ENCODE results near the gene GLE1. TPM values are rescaled to one million over a fixed set of nuclear protein-coding genes. Genes with fewer than 3 reads are reported as not detected.

Gene GLE1
- total and polyA plus RNA-seq, 2 donors, result 13.5 to 19.2 TPM

GRCh38 chr9:128550770-128551656, 46.5 kb downstream of the GLE1 start:
- WGBS, result 20% methylated on average over 11 of the region's 11 CpGs
- DNase-seq (ENCODE audit: extremely low spot score), result no peak
- Histone ChIP-seq H3K4me3 (ENCODE audit: low read depth, low read length) (no peak overlapping the region), H3K4me1 (ENCODE audit: insufficient read depth) (no peaks in the 10 kb centered on the region), H3K27ac (ENCODE audit: low read depth) (peak overlapping the region; percentile 43), H3K36me3 (ENCODE audit: insufficient read depth) (no peaks in the 10 kb centered on the region)

GRCh38 chr9:128551657-128552152, 47.2 kb downstream of the GLE1 start:
- WGBS, result 1% methylated on average over 22 of the region's 22 CpGs
- H3K36me3 ChIP-seq (ENCODE audit: insufficient read depth), result no peaks in the 10 kb centered on the region
- peak overlapping the region; percentile 84 for H3K4me3 ChIP-seq (ENCODE audit: low read depth, low read length)
- no peak for DNase-seq (ENCODE audit: extremely low spot score)
- no peaks in the 10 kb centered on the region for H3K4me1 ChIP-seq (ENCODE audit: insufficient read depth)
- peak overlapping the region; percentile 87 for H3K27ac ChIP-seq (ENCODE audit: low read depth)

- no peaks in the 10 kb centered on the region for H3K4me1 ChIP-seq (ENCODE audit: insufficient read depth)
These were observed 47.7 kb downstream of the GLE1 start, which contains the start of gene SPTAN1 for GRCh38 chr9:128552153-128552743. SPTAN1 (plus strand) TSS chr9:128552587; CDS start chr9:128566741, 14,154 bp downstream.

GRCh38 chr9:128552744-128553440, 48.4 kb downstream of the GLE1 start:
- Histone ChIP-seq H3K36me3 (ENCODE audit: insufficient read depth) (no peaks in the 10 kb centered on the region), H3K4me3 (ENCODE audit: low read depth, low read length) (peak overlapping the region; percentile 84), H3K27ac (ENCODE audit: low read depth) (peak overlapping the region; percentile 87), H3K4me1 (ENCODE audit: insufficient read depth) (no peaks in the 10 kb centered on the region)
- DNase-seq (ENCODE audit: extremely low spot score), result no peak
- under 1% methylated on average over 59 of the region's 59 CpGs for whole genome bisulfite sequencing

More at GRCh38 chr9:128552153-128552743, 47.7 kb downstream of the GLE1 start, which contains the start of gene SPTAN1:
- Histone ChIP-seq H3K4me3 (ENCODE audit: low read depth, low read length) (peak within 1 kb of the TSS; percentile 84), H3K27ac (ENCODE audit: low read depth) (peak within 1 kb of the TSS; percentile 87), H3K36me3 (ENCODE audit: insufficient read depth) (no peaks in the 10 kb centered on the region)
- DNase-seq (ENCODE audit: extremely low spot score), result no peak
- WGBS, result under 1% methylated on average over 81 of the region's 81 CpGs

- Histone ChIP-seq H3K36me3 (ENCODE audit: insufficient read depth) (no peaks in the 10 kb centered on the region), H3K4me3 (ENCODE audit: low read depth, low read length) (peak overlapping the region; percentile 13), H3K4me1 (ENCODE audit: insufficient read depth) (no peaks in the 10 kb centered on the region), H3K27ac (ENCODE audit: low read depth) (no peak overlapping the region)
- 16% methylated on average over 6 of the region's 6 CpGs for WGBS
- no peak for DNase-seq (ENCODE audit: extremely low spot score)
These were observed 49.2 kb downstream of the GLE1 start for GRCh38 chr9:128553728-128554127.

- Histone ChIP-seq H3K36me3 (ENCODE audit: insufficient read depth) (no peaks in the 10 kb centered on the region), H3K4me1 (ENCODE audit: insufficient read depth) (peaks cover 2% of the 10 kb centered on the region), H3K4me3 (ENCODE audit: low read depth, low read length) (peak overlapping the region; percentile 13), H3K27ac (ENCODE audit: low read depth) (no peak overlapping the region)
- no peak for DNase-seq (ENCODE audit: extremely low spot score)
- 12% methylated on average over 5 of the region's 5 CpGs for WGBS
These were observed 49.8 kb downstream of the GLE1 start for GRCh38 chr9:128554155-128554862.

- Histone ChIP-seq H3K36me3 (ENCODE audit: insufficient read depth) (no peaks in the 10 kb centered on the region), H3K4me1 (ENCODE audit: insufficient read depth) (peaks cover 2% of the 10 kb centered on the region), H3K27ac (ENCODE audit: low read depth) (no peak overlapping the region), H3K4me3 (ENCODE audit: low read depth, low read length) (no peak overlapping the region)
- DNase-seq (ENCODE audit: extremely low spot score), result no peak
- WGBS, result 15% methylated on average over 9 of the region's 9 CpGs
These were observed 50.7 kb downstream of the GLE1 start for GRCh38 chr9:128555180-128555721.

GRCh38 chr9:128556276-128556675, 51.8 kb downstream of the GLE1 start:
- WGBS, result 66% methylated on average over 2 of the region's 2 CpGs
- DNase-seq (ENCODE audit: extremely low spot score), result no peak
- Histone ChIP-seq H3K36me3 (ENCODE audit: insufficient read depth) (no peaks in the 10 kb centered on the region), H3K27ac (ENCODE audit: low read depth) (no peak overlapping the region), H3K4me3 (ENCODE audit: low read depth, low read length) (no peak overlapping the region), H3K4me1 (ENCODE audit: insufficient read depth) (peaks cover 2% of the 10 kb centered on the region)

- peaks cover 2% of the 10 kb centered on the region for H3K4me1 ChIP-seq (ENCODE audit: insufficient read depth)
- WGBS, result 66% methylated on average over 5 of the region's 5 CpGs
- DNase-seq (ENCODE audit: extremely low spot score), result no peak
- no peaks in the 10 kb centered on the region for H3K36me3 ChIP-seq (ENCODE audit: insufficient read depth)
- H3K4me3 ChIP-seq (ENCODE audit: low read depth, low read length), result no peak overlapping the region
- no peak overlapping the region for H3K27ac ChIP-seq (ENCODE audit: low read depth)
These were observed 52.6 kb downstream of the GLE1 start for GRCh38 chr9:128556926-128557634.

GRCh38 chr9:128558431-128559310, 54.2 kb downstream of the GLE1 start:
- Histone ChIP-seq H3K36me3 (ENCODE audit: insufficient read depth) (no peaks in the 10 kb centered on the region), H3K27ac (ENCODE audit: low read depth) (peak overlapping the region; percentile 14), H3K4me3 (ENCODE audit: low read depth, low read length) (no peak overlapping the region), H3K4me1 (ENCODE audit: insufficient read depth) (peaks cover 2% of the 10 kb centered on the region)
- peak; percentile 74 for DNase-seq (ENCODE audit: extremely low spot score)
- 2% methylated on average over 12 of the region's 12 CpGs for WGBS

GRCh38 chr9:128565578-128565977, 61.1 kb downstream of the GLE1 start:
- Histone ChIP-seq H3K4me1 (ENCODE audit: insufficient read depth) (peaks cover 1% of the 10 kb centered on the region), H3K4me3 (ENCODE audit: low read depth, low read length) (no peak overlapping the region), H3K36me3 (ENCODE audit: insufficient read depth) (peaks cover 7% of the 10 kb centered on the region), H3K27ac (ENCODE audit: low read depth) (no peak overlapping the region)
- 76% methylated on average over 4 of the region's 4 CpGs for WGBS
- DNase-seq (ENCODE audit: extremely low spot score), result no peak
